Stimulated activated CD4-positive, alpha-beta T cell treated with anti-CD3 and anti-CD28 coated beads, Interleukin-12 subunit alpha, Interleukin-12 subunit beta, amount 100 ng/mL, for 48 hours (primary cell): ENCODE data around the gene HYAL1.

Source experiments
- DNase-seq, 3 donors: peaks; one replicate each; pipeline ENCODE4 v3.0.0-alpha.2; 2020; ENCODE audit warnings: low read depth in 2 of 3, low spot score in 1 of 3

Gene HYAL1

GRCh38 chr3:50334339-50335075, 31.1 kb upstream of the HYAL1 start:
- DNase-seq: no peak

DNA sequence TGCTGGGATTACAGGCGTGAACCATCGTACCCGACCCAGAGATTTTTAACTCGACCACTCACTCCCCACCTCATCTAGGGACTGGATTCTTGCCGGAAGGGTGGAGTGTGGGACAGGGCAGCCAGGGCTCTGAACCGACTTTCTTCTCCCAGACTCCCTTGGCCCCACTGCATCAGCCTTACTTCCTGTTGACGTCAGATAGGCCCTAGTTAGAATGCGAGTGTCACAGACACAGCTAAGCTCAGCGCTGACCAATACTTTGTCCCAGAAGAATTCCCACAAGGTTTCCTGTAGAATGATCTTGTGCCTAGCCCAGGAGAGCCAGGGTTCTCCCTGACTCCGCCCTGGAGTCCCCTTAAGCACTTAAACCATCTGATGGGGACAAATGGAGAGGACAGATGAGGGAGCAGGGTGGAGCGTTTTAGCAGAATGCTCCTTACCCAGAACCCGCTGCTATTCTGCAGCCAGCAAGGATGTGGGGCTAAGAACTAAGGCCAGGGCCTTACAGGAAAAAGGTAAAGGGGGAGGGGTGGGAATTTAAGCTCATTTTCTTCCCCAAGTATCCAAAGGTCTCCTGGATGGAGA, 30.5 kb upstream of the HYAL1 start:
- DNase-seq: no peak

GRCh38 chr3:50331364-50331907, 28.1 kb upstream of the HYAL1 start:
- no peak for DNase-seq

DNA sequence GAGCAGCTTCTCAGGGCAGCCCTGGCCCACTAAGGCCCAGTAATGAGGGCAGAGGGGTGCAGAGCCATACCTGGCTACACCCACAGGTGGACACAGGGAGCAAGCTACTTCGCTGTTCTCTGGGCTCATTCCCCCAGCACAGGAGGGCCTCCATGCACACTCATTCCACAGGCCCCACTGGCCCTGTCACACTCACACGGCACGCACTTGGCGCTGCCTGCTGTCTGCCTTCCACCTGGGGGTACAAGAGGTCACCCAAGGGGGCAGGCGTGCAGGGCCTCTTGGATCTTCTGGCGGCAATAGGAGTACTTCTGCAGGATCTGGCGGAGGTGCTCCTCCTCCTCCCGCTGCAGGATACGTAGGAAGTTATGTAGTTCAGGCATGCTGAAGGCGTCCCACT, 27.0 kb upstream of the HYAL1 start:
- DNase-seq: no peak

DNA sequence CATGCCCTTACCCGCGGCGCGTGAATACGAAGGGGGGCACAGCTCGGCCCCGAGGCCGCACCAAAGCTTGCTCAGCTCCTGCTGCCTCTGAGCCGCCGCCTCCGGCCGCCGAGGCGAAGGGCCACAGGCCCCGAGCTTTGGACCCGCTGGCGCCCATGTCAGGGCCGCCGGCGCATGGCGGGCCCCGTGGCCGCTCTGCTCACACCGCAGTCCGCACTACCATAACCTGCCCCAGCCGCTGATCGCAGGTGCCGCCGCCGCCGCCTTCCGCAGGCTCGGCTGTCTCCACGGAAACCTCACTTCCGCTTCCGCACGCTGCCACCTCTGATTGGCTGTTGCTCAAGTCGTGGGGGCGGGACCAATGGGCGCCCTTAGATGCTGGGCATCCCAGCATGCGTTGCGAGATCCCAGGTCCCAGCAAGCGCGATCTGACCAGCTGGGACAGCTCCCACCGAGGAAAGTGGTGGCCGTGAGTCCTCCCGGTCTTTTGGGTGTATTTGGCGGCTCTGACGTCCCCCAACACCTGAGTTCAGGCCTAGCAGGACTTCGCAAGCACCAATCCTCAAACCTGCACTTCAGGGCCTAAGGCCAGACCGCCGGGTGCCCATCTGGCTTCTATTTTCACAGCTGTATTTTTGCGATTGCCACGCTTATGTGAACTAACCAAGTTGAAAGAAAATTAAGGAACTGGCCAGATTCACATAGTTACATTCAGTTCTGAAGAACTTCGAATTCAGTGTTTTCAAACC, 24.7 kb upstream of the HYAL1 start, which contains the start of gene TUSC2:
TSS of gene TUSC2 (minus strand) at position 281 of the 749 bp plus-strand sequence. CDS start at position 157, 124 bp downstream.
- DNase-seq: peak; percentile 91 to 96 (median 92)

DNA sequence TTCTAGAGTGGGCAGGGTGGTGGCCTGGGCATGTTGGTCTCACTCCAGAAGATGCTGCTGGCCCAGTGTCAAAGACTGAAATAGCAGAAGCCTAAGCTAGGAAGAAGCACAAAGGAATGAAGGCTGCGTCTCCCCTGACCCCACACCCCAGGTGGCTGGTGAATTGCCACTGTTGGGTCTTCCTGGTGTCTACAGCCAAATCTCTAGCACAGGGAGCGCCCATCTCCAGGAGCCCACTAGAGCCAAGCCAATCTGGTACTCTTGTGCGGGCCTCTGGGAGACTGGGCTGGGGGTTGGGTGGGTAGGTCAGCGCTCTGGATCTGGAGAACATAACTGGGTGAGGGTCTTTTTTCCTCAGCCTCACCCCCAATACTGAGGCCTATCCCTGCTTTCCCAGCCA, 23.8 kb upstream of the HYAL1 start:
- no peak for DNase-seq

GRCh38 chr3:50326182-50326541, 22.8 kb upstream of the HYAL1 start:
- DNase-seq: no peak

DNA sequence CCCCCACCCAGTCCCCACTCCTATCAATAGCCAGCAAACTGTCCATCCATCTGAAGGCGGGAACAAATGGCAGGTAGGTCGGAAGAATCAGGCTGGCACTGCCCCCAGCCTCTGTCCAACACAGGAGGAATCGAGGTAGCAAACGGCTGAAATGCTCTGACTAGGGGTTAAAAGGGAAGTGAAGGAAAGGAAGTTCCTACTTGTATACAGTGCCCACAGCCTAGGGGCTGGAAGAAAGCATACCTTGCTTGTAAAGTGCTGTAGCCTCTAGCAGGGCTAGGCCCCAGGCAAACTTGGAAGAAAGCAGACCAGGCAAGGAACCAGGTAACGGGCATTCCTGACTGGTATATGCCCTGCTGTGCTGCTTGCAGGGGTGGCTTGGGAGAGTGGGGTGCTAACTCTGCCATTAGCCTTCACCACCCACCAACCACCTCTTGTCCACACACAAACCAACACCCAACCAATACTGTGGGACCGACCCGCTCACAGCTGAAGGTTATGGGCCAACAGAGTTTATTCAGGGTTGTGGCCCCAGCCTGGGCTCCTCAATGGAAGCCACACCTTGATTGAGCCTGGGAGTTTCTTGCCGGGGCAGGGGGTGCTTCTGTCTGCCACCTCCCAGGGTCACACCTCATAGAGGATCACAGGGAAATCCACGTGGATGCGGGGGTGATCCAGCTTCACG, 22.3 kb upstream of the HYAL1 start:
- DNase-seq: no peak

GRCh38 chr3:50325113-50325480, 21.7 kb upstream of the HYAL1 start:
- DNase-seq: no peak

DNA sequence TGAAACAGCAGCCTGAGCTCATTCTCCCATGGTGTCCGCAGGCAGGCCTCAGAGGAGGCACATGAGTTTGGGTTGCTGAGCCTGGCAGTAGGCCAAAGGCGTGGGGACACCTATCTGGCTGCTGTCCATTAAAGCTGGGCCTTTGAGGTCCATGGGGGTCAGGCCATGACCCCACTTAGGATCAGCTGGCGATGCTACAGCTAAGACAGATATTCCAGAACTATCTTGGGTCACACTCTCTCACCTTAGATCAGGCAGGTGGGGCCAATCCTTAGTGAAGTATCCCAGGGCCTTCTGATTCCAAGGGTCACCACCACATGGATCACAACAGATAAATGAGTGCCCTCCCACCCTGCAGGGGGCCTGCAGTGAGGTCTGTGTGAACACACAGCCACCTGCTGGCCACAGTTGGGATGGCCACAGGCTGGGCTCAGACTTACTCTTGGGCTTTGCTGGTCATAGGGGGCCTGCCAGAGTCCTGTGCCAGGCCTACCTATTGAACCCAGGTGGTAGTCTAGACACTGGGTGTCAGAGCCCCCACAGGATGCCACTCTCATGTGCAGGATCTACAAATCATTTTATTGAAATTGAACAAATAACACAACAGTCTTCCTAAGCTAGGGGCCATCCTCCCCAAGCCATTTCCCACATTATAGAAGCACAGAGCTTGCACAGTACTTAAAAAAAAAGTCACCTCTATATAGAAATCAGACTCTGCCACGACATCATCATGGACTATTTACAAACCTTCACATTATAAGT, 21.2 kb upstream of the HYAL1 start:
- DNase-seq: peak in 2 of 3 donors; percentile 32 to 52

DNA sequence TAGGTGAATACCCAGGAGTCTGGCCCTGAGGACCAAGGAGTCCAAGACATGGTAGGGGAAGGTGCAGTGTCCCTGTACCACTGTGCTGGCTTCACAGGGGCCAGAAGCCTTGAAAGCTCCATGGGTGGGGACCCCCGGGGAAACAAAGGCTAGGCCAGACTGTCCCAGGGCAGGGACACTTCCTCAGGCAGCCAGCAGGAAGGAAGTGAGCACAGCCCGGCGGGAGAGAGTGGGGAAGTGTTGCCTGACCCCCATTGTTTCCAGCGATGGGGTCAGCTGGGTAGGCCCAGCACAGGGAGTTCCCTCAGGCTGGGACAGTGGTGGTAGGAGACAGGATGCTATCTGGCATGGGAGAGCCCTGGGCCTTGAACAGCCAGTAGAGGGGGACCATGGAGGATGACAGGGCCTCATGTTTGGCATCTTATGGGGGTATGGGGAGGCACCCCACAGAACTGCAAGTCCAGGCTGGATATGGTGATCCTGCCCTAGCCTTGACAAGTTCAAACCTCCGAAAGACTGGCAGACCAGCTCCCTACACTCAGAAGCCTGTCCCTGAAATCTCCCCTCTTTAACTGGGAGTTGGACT, 20.3 kb upstream of the HYAL1 start:
- no peak for DNase-seq

DNA sequence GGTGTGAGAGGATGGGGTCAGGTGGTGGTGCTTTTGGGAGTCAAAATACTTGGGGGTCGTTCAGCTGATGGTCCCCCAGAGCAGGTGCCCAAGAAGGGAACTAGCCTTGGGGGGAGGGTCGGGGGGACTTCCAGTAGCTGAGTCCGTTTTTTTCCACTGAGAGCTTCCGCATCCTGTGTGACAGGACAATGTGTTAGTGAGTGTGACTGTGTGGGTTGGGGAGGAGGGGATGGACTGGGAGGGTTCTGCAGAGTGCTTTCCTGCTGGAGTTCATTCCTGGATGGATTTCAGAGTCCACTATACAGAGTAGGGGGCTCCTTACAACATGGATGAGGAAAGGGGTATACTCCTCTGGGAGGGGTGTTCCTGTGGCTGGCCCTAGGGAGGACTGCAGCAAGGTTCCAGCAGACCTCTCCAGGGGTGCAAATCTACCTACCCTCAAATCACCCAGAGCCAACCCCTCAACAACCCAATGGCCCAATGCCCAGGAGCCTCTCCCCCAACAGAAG, 19.8 kb upstream of the HYAL1 start:
- no peak for DNase-seq

DNA sequence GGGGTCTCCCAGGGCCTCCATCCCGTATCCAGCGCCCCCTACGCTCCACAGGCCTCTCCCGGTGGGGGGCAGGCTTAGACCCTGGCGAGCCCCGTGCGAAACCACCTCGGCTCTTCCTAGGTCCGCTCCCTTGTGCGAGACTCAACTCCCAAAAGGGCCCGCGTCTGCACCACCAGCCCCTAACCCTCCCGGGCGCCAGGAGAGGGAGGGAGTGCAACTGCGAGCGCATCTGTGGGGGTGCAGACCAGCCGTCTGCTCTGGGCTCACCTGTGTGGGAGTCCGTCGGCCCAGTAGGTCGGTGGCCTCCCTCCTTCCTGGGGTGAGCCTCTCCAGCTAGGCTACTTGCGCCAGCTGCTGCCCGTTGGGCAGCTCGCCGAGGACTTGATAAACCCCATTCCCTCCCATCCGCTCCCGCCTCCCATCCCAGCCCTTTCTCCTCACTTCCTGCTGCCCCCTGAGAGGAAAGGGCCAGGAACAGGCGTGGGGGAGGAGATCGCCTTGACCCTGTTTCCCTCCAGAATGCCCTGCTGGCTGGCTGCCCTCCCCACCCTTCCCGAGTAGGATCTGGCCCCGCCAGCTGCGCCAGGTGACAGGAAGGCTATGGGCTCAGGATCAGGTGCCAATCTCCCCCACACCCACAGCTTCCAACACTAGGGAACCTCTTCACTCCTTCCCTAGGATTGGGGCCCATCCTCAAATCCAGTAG, 19.2 kb upstream of the HYAL1 start, which contains the start of gene HYAL2:
TSS of gene HYAL2 (minus strand) at position 360 of the 706 bp plus-strand sequence. CDS start 2,256 bp downstream, outside the sequence.
- DNase-seq: no peak

DNA sequence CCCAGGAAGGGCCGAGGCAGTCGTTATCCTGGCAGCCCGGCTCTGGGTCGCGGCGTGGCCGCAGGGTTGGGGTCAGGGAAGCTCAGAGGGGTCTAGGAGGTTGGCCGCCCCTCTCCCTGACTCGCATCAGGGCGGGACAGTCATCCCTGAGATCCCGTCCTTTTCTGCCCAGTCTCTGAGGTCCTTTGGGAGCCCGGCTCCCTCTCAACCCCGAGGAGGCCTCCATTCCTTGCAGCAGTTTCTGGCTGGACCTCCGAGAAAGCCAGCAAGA, 18.7 kb upstream of the HYAL1 start:
- no peak for DNase-seq

GRCh38 chr3:50321336-50322114, 18.2 kb upstream of the HYAL1 start:
- peak; percentile 67 to 83 (median 67) for DNase-seq

DNA sequence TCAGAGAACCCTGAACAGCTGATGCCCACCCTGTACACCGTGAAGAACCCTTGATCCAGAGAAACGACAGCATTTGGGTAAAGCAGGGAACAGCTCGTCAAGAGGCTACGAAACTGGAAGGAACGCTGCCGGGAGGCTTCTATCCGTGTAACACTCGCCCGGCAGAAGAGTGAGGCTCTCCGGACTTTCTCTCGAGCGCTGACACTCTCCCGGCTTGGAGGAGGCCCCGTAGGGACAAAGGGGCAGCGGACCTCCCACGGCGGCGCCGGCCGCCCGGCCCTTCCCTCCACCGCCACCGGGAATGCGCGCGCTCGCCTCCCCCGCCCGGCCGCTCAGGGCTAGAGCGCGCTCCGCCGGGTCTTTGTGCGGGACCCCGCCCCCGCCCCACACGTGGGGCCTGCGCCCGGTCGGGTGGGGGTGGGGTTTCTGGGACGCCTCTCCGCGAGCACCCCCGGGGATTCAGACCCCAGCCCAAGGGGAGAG, 17.5 kb upstream of the HYAL1 start:
- DNase-seq: peak in 1 of 3 donors; percentile 61

- DNase-seq: no peak
These were observed 16.7 kb upstream of the HYAL1 start for GRCh38 chr3:50319894-50320625.
